ENCODE measurements around the gene FOXP1. TPM values are rescaled to one million over a fixed set of nuclear protein-coding genes. Genes with fewer than 3 reads are reported as not detected.

The FOXP1 gene
- total RNA-seq, 4 donors from 2014 or later = 49.8 to 157 (median 71.9) TPM

- no peak for DNase-seq (ENCODE audit: low spot score in 2 of 2)
- no peaks in the 10 kb centered on the region for H3K27me3 ChIP-seq
- no peak overlapping the region for H3K27ac ChIP-seq
- no peaks in the 10 kb centered on the region for H3K9me3 ChIP-seq
- H3K36me3 ChIP-seq = no peaks in the 10 kb centered on the region
- 71% methylated on average over 5 of the region's 5 CpGs for WGBS
- TF ChIP-seq POLR2A (IDR thresholded peaks at IDR 0.05) (no peak), POLR2AphosphoS5 (IDR thresholded peaks at IDR 0.05) (no peak), EP300 (IDR thresholded peaks at IDR 0.05) (no peak), CTCF (IDR thresholded peaks at IDR 0.05) (no peak)
- H3K4me3 ChIP-seq = no peak overlapping the region
- peaks cover 34% of the 10 kb centered on the region for H3K4me1 ChIP-seq
Measured at GRCh38 chr3:71497971-71498444, 85.5 kb downstream of the FOXP1 start.

- Histone ChIP-seq H3K4me3 (no peak overlapping the region), H3K36me3 (peaks cover under 1% of the 10 kb centered on the region), H3K9me3 (no peaks in the 10 kb centered on the region), H3K4me1 (peaks cover 34% of the 10 kb centered on the region), H3K27me3 (no peaks in the 10 kb centered on the region), H3K27ac (no peak overlapping the region)
- DNase-seq (ENCODE audit: low spot score in 2 of 2) = no peak
- TF ChIP-seq CTCF (IDR thresholded peaks at IDR 0.05) (no peak), EP300 (IDR thresholded peaks at IDR 0.05) (no peak), POLR2A (IDR thresholded peaks at IDR 0.05) (no peak), POLR2AphosphoS5 (IDR thresholded peaks at IDR 0.05) (no peak)
- WGBS = 90% methylated on average over 1 of the region's 1 CpG
Measured at GRCh38 chr3:71497367-71497897, 86.1 kb downstream of the FOXP1 start.

GRCh38 chr3:71495708-71496472 lies 87.6 kb downstream of the FOXP1 start:
- peaks cover 6% of the 10 kb centered on the region for H3K9me3 ChIP-seq
- 73% methylated on average over 5 of the region's 5 CpGs for WGBS
- no peak for DNase-seq (ENCODE audit: low spot score in 2 of 2)
- peak overlapping the region; percentile 46 for H3K27ac ChIP-seq
- no peak overlapping the region for H3K4me3 ChIP-seq
- no peaks in the 10 kb centered on the region for H3K27me3 ChIP-seq
- H3K4me1 ChIP-seq = peaks cover 34% of the 10 kb centered on the region
- peaks cover 5% of the 10 kb centered on the region for H3K36me3 ChIP-seq
- no peak for TF ChIP-seq CTCF (IDR thresholded peaks at IDR 0.05)
- TF ChIP-seq POLR2A (IDR thresholded peaks at IDR 0.05) = no peak
- TF ChIP-seq POLR2AphosphoS5 (IDR thresholded peaks at IDR 0.05) = no peak
- TF ChIP-seq EP300 (IDR thresholded peaks at IDR 0.05) = no peak

GRCh38 chr3:71494212-71494611 lies 89.3 kb downstream of the FOXP1 start:
- no peak overlapping the region for H3K27ac ChIP-seq
- H3K4me3 ChIP-seq = no peak overlapping the region
- WGBS = 91% methylated on average over 5 of the region's 5 CpGs
- H3K36me3 ChIP-seq = peaks cover 5% of the 10 kb centered on the region
- H3K27me3 ChIP-seq = no peaks in the 10 kb centered on the region
- no peak for TF ChIP-seq POLR2A (IDR thresholded peaks at IDR 0.05)
- TF ChIP-seq POLR2AphosphoS5 (IDR thresholded peaks at IDR 0.05) = no peak
- TF ChIP-seq CTCF (IDR thresholded peaks at IDR 0.05) = no peak
- no peak for TF ChIP-seq EP300 (IDR thresholded peaks at IDR 0.05)
- peaks cover 6% of the 10 kb centered on the region for H3K9me3 ChIP-seq
- H3K4me1 ChIP-seq = peaks cover 34% of the 10 kb centered on the region
- DNase-seq (ENCODE audit: low spot score in 2 of 2) = no peak

GRCh38 chr3:71492974-71493771 lies 90.4 kb downstream of the FOXP1 start:
- peaks cover 5% of the 10 kb centered on the region for H3K36me3 ChIP-seq
- peaks cover 27% of the 10 kb centered on the region for H3K4me1 ChIP-seq
- H3K9me3 ChIP-seq = peaks cover 6% of the 10 kb centered on the region
- TF ChIP-seq POLR2AphosphoS5 (IDR thresholded peaks at IDR 0.05) (no peak), CTCF (IDR thresholded peaks at IDR 0.05) (no peak), POLR2A (IDR thresholded peaks at IDR 0.05) (no peak), EP300 (IDR thresholded peaks at IDR 0.05) (no peak)
- H3K4me3 ChIP-seq = no peak overlapping the region
- no peak for DNase-seq (ENCODE audit: low spot score in 2 of 2)
- H3K27ac ChIP-seq = no peak overlapping the region
- 88% methylated on average over 9 of the region's 9 CpGs for WGBS
- no peaks in the 10 kb centered on the region for H3K27me3 ChIP-seq
